HG03064 (cell line): ENCODE data around the gene ADAMTSL3.

ENCODE experiments used
- ATAC-seq: cut with Tn5 transposase; IDR thresholded peaks from one replicate; pipeline ENCODE4 v1.9.1; 2021; ENCODE audit warnings: low read depth; ENCODE audit not compliant: unreplicated experiment

ADAMTSL3 gene

DNA sequence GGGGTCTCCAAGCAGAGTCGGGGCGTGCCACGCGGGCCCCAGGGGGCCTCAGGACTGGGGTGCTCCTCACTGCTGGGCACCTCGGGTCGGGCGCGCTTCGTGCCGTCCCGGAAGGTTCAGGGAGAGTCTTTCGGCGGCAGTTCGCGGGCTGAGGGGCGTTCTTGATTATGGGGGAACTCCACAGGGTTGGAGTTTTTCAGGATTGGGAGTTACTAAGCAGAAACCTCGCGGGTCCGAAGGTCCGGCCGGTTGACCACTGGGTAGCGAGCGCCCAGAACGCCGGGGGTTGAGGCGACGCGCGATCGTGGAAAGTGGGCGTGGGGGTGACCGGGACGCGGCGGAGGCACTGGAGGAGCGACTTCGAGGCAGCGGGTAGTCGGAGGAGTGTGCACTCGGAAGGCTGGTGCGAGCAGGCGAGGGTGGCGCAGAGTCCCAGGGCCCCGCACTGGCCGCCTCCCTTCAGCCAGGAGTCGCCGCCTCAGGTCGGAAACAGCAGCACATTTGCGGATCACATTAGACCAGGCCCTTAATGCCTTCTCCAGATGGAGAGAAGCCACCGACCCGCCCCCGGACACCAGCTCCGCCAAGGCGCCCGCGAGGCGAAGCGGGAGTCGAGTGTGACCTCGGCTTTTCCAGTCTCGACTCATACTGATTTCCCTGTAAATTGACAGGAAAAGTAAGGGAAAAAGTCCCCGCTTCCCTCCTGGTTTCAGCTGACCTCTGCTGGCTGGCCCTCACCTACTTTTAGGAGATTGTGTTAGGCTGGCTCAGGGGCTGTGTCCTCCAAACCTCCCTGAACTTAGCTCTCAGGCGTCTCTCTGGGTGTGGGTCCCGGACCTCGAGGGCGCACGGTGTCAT lies 685 bp downstream of the ADAMTSL3 start:
- no peak for ATAC-seq

DNA sequence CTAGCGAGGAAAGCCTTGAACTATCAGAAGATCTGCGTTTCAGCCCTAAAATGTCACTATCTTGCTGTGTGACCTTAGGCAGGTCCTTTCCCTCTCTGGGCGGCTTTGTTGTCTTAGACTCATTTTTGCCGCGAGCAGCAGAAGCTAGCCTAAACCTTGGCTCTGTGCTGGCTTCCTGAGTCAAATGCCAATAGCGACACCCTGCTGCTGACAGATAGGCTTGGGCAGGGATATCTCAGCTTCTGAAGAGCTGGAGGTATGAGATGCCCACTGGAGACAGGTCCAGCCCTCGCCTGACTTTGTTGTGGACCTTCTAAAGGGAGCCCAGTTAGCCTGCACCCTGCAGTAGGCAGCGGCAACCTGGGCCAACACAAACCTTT lies 1.3 kb downstream of the ADAMTSL3 start:
- ATAC-seq, result no peak

DNA sequence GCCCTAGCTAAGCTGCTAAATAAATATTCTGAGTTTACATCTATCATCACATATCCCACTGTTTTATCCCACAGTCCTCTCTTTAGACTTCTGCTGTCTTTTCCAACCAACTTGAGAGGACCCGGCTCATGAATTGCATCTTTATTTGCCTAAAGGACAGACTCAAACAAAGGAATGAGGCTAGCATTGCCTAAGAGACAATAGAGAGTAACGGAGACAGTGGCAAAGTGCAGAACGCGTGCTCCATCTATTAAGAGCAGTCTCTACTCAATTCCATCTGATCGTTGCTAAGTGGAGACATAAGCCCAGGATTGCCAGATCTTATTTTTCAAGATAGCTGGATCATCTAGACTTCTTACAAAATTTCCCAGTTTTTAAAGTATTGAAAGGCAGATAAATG lies 2.3 kb downstream of the ADAMTSL3 start:
- ATAC-seq, result no peak

DNA sequence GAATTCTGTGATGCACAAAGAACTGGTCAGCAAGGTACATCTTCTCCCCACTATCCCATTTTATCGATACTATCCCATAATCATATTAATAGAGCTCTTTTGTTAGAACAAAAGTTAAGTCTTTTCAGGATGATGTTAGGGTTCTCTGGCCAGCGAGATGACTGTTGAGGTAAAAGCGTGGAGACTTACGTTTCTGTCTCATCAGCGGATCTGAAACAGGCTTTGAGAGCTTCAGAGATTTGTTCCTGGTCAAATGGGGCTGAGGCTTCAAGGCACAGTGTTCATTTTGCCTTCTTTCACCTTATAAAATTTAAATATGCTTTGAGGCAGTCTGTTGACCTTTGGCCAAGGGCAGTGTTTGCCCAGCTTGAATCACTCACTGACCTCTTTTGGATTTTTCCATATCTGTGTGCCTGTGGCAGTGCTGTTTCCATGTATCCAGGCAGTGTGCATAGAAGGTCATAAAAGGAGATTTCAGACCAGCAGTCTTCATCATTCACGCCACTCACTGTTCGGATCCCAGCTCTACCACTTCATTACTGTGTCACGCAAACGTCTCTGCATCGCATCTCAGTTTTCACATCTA lies 3.1 kb downstream of the ADAMTSL3 start:
- no peak for ATAC-seq

DNA sequence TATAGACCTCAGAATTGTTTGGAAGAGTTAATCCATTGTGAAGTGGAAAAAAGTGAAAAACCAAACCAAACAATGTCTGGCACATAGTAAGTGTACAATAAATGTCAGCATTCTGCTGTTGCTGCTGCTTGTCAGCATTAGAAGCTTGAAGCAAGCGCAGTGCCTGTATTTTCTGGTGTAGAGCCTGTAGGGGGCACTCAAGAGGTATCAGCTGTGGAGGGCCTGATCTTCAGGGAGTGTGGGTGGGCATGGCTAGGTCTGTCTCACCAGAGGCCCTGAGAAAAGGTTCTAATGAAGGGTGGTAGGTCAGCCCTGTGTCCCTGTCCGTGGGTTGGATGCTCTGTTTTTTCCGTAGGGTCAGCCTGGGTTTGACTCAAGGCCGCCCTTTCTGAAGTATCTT lies 3.6 kb downstream of the ADAMTSL3 start:
- no peak for ATAC-seq

DNA sequence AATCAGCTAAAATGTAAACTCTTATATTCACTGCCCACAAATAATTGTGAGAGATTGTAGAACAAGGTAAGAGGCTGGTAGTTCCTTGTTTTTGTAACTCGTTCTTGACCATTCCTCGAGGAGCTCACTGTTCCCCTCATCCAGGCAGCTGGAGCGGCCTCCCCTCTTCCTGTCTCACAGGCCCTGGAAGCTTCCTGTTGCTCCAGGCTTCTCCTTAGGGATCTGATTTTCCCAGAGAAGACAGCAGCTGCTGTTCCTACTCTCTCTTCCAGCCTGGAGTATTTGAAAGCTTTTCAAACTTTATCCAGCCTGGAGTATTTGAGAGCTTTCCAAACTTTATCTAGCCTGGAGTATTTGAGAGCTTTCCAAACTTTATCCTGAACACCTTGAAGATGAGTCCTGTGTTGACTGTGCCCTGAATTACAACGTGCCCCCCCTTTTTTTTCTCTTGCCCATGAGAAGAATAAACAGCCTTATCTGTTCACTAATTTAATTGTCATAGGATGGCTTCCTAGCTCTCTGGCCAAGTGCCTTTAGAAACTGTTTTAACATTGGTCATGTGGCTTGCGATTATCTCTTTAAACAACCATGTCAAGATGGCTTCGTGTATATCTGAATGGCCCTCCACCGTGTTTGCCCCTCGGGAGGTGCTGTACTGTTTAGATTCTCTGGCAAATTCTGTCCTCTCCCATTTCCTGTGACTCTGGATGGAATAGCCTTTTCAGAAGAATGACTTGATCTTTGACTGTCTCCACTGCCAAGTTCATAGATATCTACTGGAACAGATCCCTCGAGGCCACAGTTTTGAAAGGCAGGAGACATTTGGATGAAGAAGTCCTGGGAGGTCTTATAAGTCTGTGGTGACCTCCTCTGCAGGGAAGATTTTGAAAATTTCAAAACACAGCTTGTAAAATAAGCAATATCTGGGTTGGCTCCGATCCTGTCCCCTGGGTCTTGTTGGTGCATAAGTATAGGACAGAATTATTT lies 4.8 kb downstream of the ADAMTSL3 start:
- ATAC-seq, result no peak

DNA sequence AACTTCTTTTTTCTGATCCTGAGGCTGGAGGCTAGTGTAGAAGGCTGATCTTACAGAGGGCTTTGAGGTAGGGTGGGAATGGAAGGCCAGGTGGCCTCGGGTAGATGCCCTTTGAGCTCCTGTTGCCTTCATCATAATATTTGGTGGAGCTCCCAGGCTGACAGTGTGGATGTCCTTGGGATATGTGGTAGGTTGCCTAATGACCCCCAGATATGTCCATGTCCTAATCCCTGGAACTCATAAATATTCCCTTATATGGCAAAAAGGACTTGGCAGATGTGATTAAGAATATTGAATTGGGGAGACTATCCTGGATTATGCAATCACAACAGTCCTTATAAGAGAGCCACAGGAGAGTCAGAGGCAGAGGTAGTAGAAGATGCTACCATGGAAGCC lies 5.5 kb downstream of the ADAMTSL3 start:
- ATAC-seq, result no peak

DNA sequence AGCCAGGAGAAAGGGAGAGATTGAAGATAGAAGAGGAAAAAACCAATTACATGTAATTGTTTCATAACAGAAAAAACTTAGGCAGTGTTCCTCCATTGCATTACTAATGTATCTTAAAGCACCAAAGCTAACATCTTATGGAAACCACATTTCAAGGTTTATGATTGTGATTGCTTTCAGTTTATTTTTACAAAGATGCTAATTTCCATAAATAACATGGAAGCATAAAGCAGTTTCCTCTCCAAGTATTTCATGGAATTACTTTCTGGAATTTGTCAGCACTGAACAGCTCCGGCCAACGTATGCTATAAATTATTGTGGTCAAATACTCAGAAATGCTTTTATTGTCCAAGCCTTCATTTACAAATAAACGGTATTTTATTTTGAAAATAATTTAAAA lies 11.6 kb downstream of the ADAMTSL3 start:
- no peak for ATAC-seq

DNA sequence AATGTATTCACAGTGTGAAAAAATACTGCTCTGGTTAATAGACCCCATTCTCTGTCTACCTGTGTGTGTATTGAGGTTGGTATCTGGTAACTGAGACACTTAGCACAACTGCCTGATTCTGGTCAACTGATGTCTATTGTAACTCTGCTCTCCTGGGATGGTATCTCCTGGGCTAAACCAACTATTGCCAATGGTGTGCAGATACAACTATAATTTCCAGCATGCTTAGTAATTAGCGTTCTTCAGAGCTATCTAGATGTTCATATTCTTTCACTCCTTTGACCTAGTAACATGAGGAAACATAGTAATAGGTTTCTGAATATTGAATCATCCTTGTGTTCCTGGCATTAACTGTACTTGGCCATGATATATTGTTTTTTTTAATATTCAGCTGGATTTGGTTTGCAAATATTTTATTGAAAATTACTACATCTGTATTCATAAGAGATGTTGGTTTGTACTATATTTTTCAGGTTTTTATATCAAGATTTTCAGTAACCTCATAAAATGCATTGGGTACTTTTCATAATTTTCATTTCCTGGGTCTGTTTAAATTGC lies 16.8 kb downstream of the ADAMTSL3 start:
- no peak for ATAC-seq

DNA sequence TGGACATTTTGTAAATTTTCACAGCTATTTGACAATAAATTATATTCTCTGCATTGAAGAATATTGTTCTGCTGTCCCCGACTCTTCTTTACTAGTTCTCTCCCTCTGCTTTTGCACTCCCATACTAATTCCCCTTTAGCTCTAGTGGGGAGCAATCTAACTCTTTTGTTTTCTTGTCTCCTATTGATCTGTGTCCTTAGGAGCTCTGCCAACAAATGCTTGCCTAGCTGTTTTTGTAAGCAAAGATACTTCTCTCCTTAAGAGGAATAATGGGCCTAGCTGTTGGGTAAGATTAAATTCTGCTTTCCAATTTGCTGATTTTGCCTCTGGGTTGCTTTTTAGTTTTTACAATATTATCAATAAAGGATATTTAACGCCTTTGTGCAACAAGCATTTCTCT lies 17.7 kb downstream of the ADAMTSL3 start:
- no peak for ATAC-seq

DNA sequence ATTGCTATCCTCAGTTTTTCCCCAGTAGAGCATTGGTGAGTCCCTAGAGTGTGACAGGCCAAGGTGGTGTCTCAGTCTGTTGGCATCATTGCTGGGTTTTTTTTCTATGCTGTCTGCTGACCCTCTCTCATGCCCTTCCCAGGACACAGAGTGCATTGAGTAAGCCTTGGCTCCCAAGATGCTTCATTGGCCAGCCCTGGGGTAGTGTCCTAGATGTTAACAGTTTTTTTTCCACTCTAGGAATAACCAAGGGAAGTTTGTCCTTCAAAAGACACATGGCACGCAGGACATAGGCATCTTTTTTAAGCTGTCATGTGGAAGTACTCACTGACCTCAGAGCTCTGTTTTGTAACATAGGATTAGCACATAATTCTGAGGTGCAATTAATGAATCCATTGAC lies 19.5 kb downstream of the ADAMTSL3 start:
- ATAC-seq, result no peak

DNA sequence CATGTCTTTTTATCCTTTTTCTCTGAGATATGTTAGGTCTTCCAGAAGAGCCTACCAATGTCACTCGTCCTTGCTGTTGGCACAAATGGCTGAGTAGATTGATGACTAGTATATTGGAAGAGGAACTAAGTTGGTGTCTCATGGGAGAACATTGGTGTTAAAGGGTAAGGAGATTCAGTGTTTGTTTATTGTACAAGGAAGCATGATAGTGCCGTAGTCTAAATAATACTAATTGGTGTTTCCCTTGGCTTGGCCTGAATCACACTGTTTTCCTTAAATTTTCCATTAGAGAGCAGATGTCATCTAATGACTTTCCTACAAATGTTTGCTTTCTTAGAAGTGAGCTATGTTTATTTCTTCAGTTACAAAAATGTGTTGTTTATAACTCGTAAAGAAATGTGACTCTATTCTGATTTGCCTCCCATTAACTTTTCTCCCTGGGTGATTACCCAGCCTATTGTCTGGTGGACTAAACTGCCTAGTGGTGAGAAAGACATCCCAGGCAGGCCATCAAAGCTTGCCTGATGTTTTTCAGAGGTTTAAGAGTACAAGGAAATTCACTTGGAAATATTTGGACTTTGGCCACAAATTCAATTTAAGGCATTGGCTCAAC lies 28.7 kb downstream of the ADAMTSL3 start:
- no peak for ATAC-seq

DNA sequence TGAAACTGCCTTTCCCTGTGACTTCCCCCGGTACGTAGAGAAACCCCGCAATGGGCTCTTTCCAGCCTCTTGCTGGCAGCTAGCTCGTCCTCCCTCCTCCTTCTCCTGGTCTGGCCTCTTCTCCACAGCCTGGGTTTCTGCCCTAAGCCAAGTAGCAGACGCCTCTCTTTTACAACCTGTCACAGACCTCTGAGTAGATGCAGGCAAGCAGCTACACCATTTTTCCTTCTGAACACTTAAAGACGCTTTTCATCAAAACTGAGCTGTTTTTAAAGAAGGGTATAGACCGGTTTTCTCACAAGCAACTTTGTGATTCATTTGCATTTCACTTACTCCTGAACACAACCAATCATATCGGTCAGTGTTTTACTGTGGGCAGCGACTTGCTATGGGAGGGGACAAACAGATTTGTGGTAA lies 32.0 kb downstream of the ADAMTSL3 start:
- ATAC-seq, result no peak

DNA sequence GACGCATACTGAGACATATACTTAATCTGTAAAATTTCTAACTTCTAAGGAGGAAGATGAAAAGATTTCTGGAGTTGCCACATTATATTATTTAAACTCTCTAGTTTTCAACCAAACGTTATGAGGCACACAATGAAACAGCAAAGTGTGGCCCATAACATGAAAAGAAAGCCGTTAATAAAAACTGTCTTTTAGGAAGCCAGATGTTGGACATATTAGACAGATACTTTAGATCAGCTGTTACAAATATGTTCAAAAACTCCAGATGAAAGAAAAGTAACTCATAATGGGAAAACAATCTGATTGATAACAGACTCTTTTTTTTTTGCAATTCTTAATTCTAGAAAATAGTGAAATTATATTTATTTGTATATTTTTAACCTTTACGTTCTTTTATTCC lies 34.3 kb downstream of the ADAMTSL3 start:
- ATAC-seq, result no peak

DNA sequence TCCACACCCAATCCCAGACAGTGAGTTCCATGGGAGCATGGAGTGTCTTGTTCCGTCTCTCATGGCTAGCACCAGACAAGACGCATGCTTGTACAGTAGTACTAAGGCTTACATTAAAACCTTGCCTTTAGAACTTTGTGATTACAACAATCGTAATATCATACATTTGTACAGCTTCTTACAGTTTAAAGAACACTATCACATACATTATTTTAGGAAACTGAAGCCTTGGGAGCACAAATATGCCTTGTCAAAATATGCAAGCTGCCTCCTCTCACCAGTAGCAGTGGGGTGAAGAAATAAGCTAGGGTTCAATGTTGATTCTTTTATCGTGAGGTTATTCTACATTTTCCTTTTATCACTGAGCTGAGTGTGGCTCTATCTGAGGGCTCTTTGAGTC lies 36.8 kb downstream of the ADAMTSL3 start:
- no peak for ATAC-seq

DNA sequence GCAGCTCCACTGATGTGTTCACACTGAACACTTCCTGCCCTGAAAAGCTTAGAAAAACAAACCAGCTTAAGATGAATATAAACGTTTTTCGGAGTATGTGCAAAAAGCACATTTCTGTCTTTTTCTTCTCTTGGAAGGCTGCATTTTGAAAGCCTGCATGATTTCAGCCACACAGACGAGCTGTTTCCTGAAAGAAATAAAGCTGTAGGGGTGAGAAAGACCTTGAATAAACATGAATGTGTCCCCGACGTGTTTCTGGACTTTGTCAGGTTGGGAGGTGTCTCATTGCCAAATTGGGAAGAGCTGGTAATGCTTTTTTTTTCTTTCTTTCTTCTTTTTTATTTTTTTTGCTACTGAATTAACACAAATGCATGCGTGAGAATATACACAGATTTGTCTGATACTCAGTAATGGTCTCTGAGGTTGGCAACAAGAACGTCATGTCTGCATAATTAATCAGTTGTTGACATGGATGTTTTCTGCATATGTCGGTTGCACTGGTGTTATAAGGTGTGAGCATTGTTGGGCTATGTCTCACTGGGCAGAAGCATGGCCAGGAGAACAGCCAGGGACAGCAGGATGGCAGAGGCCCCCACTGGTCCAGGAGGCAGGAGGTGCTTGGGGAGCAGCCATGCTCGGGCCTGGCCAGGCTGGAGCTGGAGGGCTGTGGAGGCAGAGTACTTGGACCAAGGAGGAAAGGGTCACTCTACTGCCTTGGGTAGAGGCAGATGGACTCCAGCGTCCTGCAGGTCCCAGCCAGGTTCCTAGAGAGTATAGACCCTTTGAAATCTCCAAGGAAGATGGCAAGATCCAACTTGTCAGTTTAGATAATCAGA lies 39.0 kb downstream of the ADAMTSL3 start:
- no peak for ATAC-seq

DNA sequence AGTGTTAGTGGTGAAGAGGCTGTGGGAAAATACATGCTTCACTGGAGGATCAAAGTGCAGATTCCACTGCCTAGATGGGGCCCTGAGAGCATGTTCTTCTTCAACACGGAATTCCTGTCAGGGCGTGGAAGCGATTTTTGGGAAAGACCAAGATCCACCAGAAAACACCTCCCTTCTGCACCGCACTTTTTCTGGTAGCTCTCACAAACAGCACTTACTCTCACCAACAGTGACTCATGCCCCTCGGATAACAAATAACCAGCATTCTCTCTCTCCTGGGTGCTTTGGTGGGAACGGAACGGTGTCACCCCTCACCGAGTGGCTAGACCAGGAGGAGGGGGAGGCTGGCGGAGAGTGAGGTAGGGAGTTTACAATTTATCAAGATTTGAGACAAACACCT lies 40.1 kb downstream of the ADAMTSL3 start:
- no peak for ATAC-seq

DNA sequence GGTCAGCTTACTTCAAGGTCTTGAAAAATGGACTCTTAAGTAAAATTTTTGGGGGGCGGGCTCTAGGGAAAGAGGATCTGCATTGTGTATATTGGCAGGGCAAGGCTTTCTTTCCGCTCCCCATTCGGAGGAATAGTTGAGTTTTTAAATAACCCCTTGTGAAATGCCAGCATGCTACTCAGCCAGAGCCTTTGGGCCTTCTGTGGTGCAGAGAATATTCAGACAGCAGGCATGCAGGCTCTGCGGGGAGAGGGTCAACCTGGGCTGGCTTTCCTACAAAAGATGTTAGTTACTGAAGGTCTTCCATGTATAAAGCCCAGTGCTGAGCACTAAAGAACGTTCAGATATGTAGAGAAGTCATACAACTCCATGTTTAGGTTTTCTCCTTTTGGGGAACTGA lies 40.6 kb downstream of the ADAMTSL3 start:
- ATAC-seq, result no peak

DNA sequence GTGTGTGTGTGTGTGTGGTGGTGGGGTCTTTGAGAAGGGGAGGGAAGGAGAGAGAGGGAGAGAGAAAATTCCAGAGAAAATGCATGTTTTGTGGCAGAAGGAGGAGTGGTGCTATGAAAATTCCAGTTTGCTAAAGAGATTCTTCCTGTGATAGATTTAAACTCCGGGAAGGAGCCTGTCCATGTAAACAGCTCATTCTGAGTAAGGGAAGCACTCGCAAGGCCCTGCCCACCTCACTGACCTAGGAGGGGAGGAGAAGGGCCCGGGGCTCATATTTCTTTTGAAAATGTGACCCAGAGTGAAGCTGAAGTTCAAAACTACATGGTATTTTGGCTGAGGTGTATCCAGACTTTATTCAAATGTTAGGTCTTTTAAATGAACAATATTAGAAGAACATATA lies 41.3 kb downstream of the ADAMTSL3 start:
- ATAC-seq, result no peak
